ENCODE measurements around the gene FANCB.

Gene FANCB

GRCh38 chrX:14819769-14820168, 53.1 kb downstream of the FANCB start:
- no peak overlapping the region for H3K23ac ChIP-seq (ENCODE audit: low read length)
- no peak overlapping the region for H2BK120ac ChIP-seq (ENCODE audit: low read depth, low read length)
- no peaks in the 10 kb centered on the region for H3K4me1 ChIP-seq (ENCODE audit: control insufficient read depth, low read depth, low read length)
- H3K18ac ChIP-seq (ENCODE audit: low read length): no peak overlapping the region
- no peak overlapping the region for H4K8ac ChIP-seq (ENCODE audit: low read depth, low read length)
- no peak overlapping the region for H3K4ac ChIP-seq (ENCODE audit: low read depth, low read length)
- H3K56ac ChIP-seq (ENCODE audit: low read length): no peak overlapping the region
- H3K27me3 ChIP-seq (ENCODE audit: insufficient read depth, low read length, poor library complexity): no peaks in the 10 kb centered on the region
- DNase-seq: no peak
- no peak overlapping the region for H3K27ac ChIP-seq (ENCODE audit: low read depth, low read length)
- H3K36me3 ChIP-seq (ENCODE audit: control insufficient read depth, insufficient read depth, low read length): no peaks in the 10 kb centered on the region
- no peaks in the 10 kb centered on the region for H3K79me1 ChIP-seq (ENCODE audit: low read length)
- no peak overlapping the region for H2AK5ac ChIP-seq (ENCODE audit: low read length)
- no peak overlapping the region for H3K4me3 ChIP-seq (ENCODE audit: low read length)
- H3K4me2 ChIP-seq (ENCODE audit: low read length): no peak overlapping the region
- H4K5ac ChIP-seq (ENCODE audit: low read length): no peak overlapping the region
- no CpG with 5 or more reads among the region's 3 CpGs for WGBS (ENCODE audit: extremely low coverage, insufficient coverage, low lambda C conversion rate)
- no peak overlapping the region for H2BK5ac ChIP-seq (ENCODE audit: low read length)
- H2BK15ac ChIP-seq (replicated peaks; ENCODE audit: low read depth): no peak overlapping the region
- H3K9ac ChIP-seq (ENCODE audit: low read length): no peak overlapping the region
- no peaks in the 10 kb centered on the region for H3K79me2 ChIP-seq (ENCODE audit: control insufficient read depth, insufficient read depth, low read length)

- no peaks in the 10 kb centered on the region for H3K36me3 ChIP-seq (ENCODE audit: control insufficient read depth, insufficient read depth, low read length)
- H3K4me3 ChIP-seq (ENCODE audit: low read length): no peak overlapping the region
- no peak overlapping the region for H3K4me2 ChIP-seq (ENCODE audit: low read length)
- H3K18ac ChIP-seq (ENCODE audit: low read length): no peak overlapping the region
- no peaks in the 10 kb centered on the region for H3K27me3 ChIP-seq (ENCODE audit: insufficient read depth, low read length, poor library complexity)
- no peak overlapping the region for H4K5ac ChIP-seq (ENCODE audit: low read length)
- H3K9ac ChIP-seq (ENCODE audit: low read length): no peak overlapping the region
- no CpG with 5 or more reads among the region's 2 CpGs for WGBS (ENCODE audit: extremely low coverage, insufficient coverage, low lambda C conversion rate)
- H3K79me2 ChIP-seq (ENCODE audit: control insufficient read depth, insufficient read depth, low read length): no peaks in the 10 kb centered on the region
- no peaks in the 10 kb centered on the region for H3K79me1 ChIP-seq (ENCODE audit: low read length)
- no peak overlapping the region for H2BK15ac ChIP-seq (replicated peaks; ENCODE audit: low read depth)
- H3K4me1 ChIP-seq (ENCODE audit: control insufficient read depth, low read depth, low read length): no peaks in the 10 kb centered on the region
- no peak overlapping the region for H2AK5ac ChIP-seq (ENCODE audit: low read length)
- no peak for DNase-seq
- H3K27ac ChIP-seq (ENCODE audit: low read depth, low read length): no peak overlapping the region
- no peak overlapping the region for H3K56ac ChIP-seq (ENCODE audit: low read length)
- H3K23ac ChIP-seq (ENCODE audit: low read length): no peak overlapping the region
- H2BK120ac ChIP-seq (ENCODE audit: low read depth, low read length): no peak overlapping the region
- H3K4ac ChIP-seq (ENCODE audit: low read depth, low read length): no peak overlapping the region
- no peak overlapping the region for H4K8ac ChIP-seq (ENCODE audit: low read depth, low read length)
- H2BK5ac ChIP-seq (ENCODE audit: low read length): no peak overlapping the region
Observed at GRCh38 chrX:14817571-14817970, 55.3 kb downstream of the FANCB start.

GRCh38 chrX:14802943-14803710, 69.7 kb downstream of the FANCB start:
- Histone ChIP-seq H2AK5ac (ENCODE audit: low read length) (no peak overlapping the region), H3K27me3 (ENCODE audit: insufficient read depth, low read length, poor library complexity) (no peaks in the 10 kb centered on the region), H4K8ac (ENCODE audit: low read depth, low read length) (no peak overlapping the region), H3K4me2 (ENCODE audit: low read length) (no peak overlapping the region), H3K4ac (ENCODE audit: low read depth, low read length) (no peak overlapping the region), H3K56ac (ENCODE audit: low read length) (no peak overlapping the region), H2BK120ac (ENCODE audit: low read depth, low read length) (no peak overlapping the region), H3K4me1 (ENCODE audit: control insufficient read depth, low read depth, low read length) (no peaks in the 10 kb centered on the region), H3K4me3 (ENCODE audit: low read length) (no peak overlapping the region), H4K5ac (ENCODE audit: low read length) (no peak overlapping the region), H2BK15ac (replicated peaks; ENCODE audit: low read depth) (no peak overlapping the region), H3K27ac (ENCODE audit: low read depth, low read length) (no peak overlapping the region), H3K79me1 (ENCODE audit: low read length) (no peaks in the 10 kb centered on the region), H3K23ac (ENCODE audit: low read length) (no peak overlapping the region), H3K79me2 (ENCODE audit: control insufficient read depth, insufficient read depth, low read length) (no peaks in the 10 kb centered on the region), H3K18ac (ENCODE audit: low read length) (no peak overlapping the region), H3K9ac (ENCODE audit: low read length) (no peak overlapping the region), H2BK5ac (ENCODE audit: low read length) (no peak overlapping the region), H3K36me3 (ENCODE audit: control insufficient read depth, insufficient read depth, low read length) (no peaks in the 10 kb centered on the region)
- DNase-seq: no peak
- WGBS (ENCODE audit: extremely low coverage, insufficient coverage, low lambda C conversion rate): no CpG with 5 or more reads among the region's 1 CpG

- H3K56ac ChIP-seq (ENCODE audit: low read length): no peak overlapping the region
- H4K5ac ChIP-seq (ENCODE audit: low read length): no peak overlapping the region
- H3K27me3 ChIP-seq (ENCODE audit: insufficient read depth, low read length, poor library complexity): no peaks in the 10 kb centered on the region
- no peak overlapping the region for H4K8ac ChIP-seq (ENCODE audit: low read depth, low read length)
- no peaks in the 10 kb centered on the region for H3K79me2 ChIP-seq (ENCODE audit: control insufficient read depth, insufficient read depth, low read length)
- H3K9ac ChIP-seq (ENCODE audit: low read length): no peak overlapping the region
- no peak overlapping the region for H3K4me2 ChIP-seq (ENCODE audit: low read length)
- H2BK120ac ChIP-seq (ENCODE audit: low read depth, low read length): no peak overlapping the region
- H3K18ac ChIP-seq (ENCODE audit: low read length): no peak overlapping the region
- H3K36me3 ChIP-seq (ENCODE audit: control insufficient read depth, insufficient read depth, low read length): no peaks in the 10 kb centered on the region
- no peak overlapping the region for H3K27ac ChIP-seq (ENCODE audit: low read depth, low read length)
- H2BK15ac ChIP-seq (replicated peaks; ENCODE audit: low read depth): no peak overlapping the region
- no CpG with 5 or more reads among the region's 2 CpGs for WGBS (ENCODE audit: extremely low coverage, insufficient coverage, low lambda C conversion rate)
- peak; percentile 87 for DNase-seq
- no peak overlapping the region for H3K23ac ChIP-seq (ENCODE audit: low read length)
- H3K4me1 ChIP-seq (ENCODE audit: control insufficient read depth, low read depth, low read length): no peaks in the 10 kb centered on the region
- H2AK5ac ChIP-seq (ENCODE audit: low read length): no peak overlapping the region
- H3K4me3 ChIP-seq (ENCODE audit: low read length): no peak overlapping the region
- no peak overlapping the region for H3K4ac ChIP-seq (ENCODE audit: low read depth, low read length)
- H3K79me1 ChIP-seq (ENCODE audit: low read length): no peaks in the 10 kb centered on the region
- H2BK5ac ChIP-seq (ENCODE audit: low read length): no peak overlapping the region
Observed at GRCh38 chrX:14801136-14801535, 71.7 kb downstream of the FANCB start.

GRCh38 chrX:14798805-14799397, 74.0 kb downstream of the FANCB start:
- Histone ChIP-seq H2AK5ac (ENCODE audit: low read length) (no peak overlapping the region), H3K79me2 (ENCODE audit: control insufficient read depth, insufficient read depth, low read length) (no peaks in the 10 kb centered on the region), H2BK120ac (ENCODE audit: low read depth, low read length) (no peak overlapping the region), H2BK15ac (replicated peaks; ENCODE audit: low read depth) (no peak overlapping the region), H3K27ac (ENCODE audit: low read depth, low read length) (no peak overlapping the region), H3K4me2 (ENCODE audit: low read length) (no peak overlapping the region), H3K23ac (ENCODE audit: low read length) (no peak overlapping the region), H4K5ac (ENCODE audit: low read length) (no peak overlapping the region), H3K9ac (ENCODE audit: low read length) (no peak overlapping the region), H3K4me3 (ENCODE audit: low read length) (no peak overlapping the region), H3K4ac (ENCODE audit: low read depth, low read length) (no peak overlapping the region), H3K36me3 (ENCODE audit: control insufficient read depth, insufficient read depth, low read length) (no peaks in the 10 kb centered on the region), H3K56ac (ENCODE audit: low read length) (no peak overlapping the region), H3K18ac (ENCODE audit: low read length) (no peak overlapping the region), H4K8ac (ENCODE audit: low read depth, low read length) (no peak overlapping the region), H3K27me3 (ENCODE audit: insufficient read depth, low read length, poor library complexity) (no peaks in the 10 kb centered on the region), H3K79me1 (ENCODE audit: low read length) (no peaks in the 10 kb centered on the region), H3K4me1 (ENCODE audit: control insufficient read depth, low read depth, low read length) (no peaks in the 10 kb centered on the region), H2BK5ac (ENCODE audit: low read length) (no peak overlapping the region)
- no CpG with 5 or more reads among the region's 3 CpGs for WGBS (ENCODE audit: extremely low coverage, insufficient coverage, low lambda C conversion rate)
- DNase-seq: no peak

Data from mesendoderm (in vitro differentiated cells).